HG02642 (cell line): ENCODE measurements around the gene YWHAH.

Source experiments
- ATAC-seq: cut with Tn5 transposase; IDR thresholded peaks from one replicate; pipeline ENCODE4 v1.9.1; 2021; ENCODE audit warnings: mild to moderate bottlenecking; ENCODE audit not compliant: unreplicated experiment, poor library complexity

YWHAH gene

GRCh38 chr22:31945971-31946680 is 1.8 kb downstream of the YWHAH start:
- ATAC-seq, result no peak

DNA sequence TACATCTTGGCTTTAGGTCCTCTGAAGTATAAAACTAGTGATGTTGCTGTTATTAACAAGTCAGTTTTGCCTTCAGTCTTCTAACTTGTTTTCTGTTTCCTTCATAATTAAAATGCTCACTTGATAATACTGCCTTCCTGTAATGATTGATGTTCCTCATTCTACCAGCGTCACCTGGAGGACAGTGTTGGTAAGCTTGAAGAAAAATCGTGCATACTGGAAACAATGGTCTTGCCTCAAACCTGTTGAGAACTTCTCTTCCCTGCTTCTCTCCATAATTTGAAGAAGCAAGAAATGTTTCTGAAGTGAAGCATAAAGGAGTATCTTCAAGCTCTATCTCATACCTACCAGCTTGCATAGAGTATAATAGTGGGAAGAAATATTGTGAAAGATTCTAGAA is 3.0 kb downstream of the YWHAH start:
- no peak for ATAC-seq

GRCh38 chr22:31948002-31948401 is 3.7 kb downstream of the YWHAH start:
- no peak for ATAC-seq

DNA sequence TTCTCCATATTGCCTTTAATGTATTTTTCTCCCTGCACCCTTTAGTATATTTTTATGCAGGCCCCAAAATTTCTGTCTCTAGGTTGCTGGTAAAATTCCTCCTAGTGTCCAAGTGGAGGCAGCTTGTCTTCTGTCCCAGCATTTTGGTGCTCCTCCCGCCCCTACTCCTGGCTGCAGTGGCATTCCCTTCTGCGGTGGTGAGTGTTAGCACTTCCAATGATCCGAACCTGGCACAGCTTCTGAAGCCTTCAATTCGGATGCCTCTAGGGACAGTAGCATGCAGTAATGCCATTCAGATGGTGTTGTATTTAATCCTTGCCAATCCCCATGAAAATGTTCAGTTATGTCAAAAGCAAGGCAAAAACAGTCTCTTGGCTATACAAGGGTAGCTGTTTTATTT is 5.9 kb downstream of the YWHAH start:
- ATAC-seq, result no peak

DNA sequence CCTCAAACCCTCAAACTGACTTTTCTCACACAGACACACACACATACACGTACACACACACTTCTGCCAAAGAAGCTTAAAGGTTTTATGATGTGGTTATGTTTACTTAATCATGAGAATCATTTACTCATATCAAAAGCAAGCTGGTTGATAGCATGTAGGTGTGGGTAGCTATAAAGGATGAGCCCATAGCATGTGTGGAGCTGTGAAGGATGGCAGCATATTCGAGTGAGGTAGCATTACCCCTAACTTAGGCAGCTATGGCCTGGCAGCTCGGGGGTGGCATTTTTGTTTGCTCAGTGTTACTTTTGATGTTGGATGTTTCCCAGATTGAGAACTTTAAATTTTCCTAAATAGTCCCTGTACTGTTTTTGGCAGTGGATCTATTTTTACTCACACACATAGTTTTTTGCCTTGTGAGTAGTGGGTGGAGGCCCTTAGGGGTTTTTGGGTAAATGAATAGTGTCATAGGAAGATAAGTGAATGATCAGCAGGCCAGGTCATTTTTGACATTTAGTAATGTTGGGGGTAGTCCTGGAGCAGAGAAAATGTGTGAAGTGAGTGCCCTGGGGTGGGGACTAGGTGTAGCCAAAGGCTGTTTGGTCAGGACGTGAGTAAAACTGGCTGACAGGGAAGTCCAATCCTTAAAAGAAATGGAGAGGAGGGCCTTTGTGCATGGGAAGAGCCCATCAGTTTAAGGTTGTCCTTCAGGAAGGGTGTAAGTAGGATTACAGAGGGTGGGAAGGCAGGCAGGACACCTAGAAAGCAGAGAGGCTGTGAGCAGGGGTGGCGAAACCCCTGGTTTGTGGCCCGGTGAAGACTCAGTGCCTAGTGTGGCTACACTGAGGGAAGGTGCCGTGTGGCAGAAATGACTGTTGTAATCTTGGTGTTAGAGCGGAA is 7.1 kb downstream of the YWHAH start:
- ATAC-seq, result no peak

GRCh38 chr22:31952094-31952401 is 7.7 kb downstream of the YWHAH start:
- no peak for ATAC-seq

DNA sequence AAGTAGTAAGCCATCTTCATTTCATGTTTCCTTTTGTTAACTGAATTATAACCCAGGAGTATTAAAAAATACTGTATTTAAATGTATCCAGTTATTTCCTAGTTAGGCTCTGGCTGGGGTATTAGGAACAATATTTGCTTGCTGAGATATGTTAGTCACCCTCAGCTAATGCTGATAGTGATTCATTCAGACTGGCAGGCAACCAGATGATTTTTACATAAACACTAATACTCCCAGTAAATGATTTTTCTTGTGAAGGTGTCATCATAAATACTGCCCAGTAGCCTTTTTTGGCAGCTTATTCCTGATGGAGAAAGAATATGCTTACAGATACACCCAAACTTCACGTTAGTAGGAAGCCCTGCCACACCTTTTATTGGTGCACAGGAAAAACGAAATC is 8.1 kb downstream of the YWHAH start:
- ATAC-seq, result no peak

- no peak for ATAC-seq
Observed at GRCh38 chr22:31953261-31953660, 8.9 kb downstream of the YWHAH start.

GRCh38 chr22:31954535-31955523 is 10.5 kb downstream of the YWHAH start:
- ATAC-seq, result no peak

DNA sequence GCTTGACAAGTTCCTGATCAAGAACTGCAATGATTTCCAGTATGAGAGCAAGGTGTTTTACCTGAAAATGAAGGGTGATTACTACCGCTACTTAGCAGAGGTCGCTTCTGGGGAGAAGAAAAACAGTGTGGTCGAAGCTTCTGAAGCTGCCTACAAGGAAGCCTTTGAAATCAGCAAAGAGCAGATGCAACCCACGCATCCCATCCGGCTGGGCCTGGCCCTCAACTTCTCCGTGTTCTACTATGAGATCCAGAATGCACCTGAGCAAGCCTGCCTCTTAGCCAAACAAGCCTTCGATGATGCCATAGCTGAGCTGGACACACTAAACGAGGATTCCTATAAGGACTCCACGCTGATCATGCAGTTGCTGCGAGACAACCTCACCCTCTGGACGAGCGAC is 12.0 kb downstream of the YWHAH start:
- no peak for ATAC-seq

GRCh38 chr22:31957970-31958594 is 13.7 kb downstream of the YWHAH start:
- no peak for ATAC-seq

DNA sequence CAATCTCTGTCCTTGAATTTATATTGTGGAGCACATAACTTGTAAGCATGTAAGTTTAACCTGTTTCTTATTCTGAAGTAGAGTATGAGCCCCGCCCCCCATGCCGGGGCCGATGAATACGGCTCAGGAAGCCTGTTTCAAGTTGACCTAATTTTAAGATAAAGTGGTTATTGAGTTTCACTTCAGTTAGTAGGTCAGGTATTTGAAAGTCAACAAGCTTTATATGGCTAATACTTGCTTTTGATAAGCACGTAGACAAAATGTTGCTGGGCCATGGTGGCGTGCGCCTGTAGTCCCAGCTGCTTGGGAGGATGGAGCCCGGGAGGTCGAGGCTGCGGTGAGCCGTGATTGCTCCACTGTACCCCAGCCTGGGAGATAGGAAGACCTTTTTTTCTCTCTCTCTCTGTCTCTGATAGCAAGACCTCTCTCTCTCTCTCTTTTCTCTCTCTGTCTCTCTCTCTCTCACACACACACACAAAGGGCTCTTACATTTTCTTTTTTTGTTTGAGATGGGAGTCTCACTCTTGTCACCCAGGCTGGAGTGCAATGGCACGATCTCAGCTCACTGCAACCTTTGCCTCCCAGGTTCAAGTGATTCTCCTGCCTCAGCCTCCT is 14.4 kb downstream of the YWHAH start:
- no peak for ATAC-seq

- ATAC-seq, result no peak
Observed at GRCh38 chr22:31960767-31961166, 16.4 kb downstream of the YWHAH start.

DNA sequence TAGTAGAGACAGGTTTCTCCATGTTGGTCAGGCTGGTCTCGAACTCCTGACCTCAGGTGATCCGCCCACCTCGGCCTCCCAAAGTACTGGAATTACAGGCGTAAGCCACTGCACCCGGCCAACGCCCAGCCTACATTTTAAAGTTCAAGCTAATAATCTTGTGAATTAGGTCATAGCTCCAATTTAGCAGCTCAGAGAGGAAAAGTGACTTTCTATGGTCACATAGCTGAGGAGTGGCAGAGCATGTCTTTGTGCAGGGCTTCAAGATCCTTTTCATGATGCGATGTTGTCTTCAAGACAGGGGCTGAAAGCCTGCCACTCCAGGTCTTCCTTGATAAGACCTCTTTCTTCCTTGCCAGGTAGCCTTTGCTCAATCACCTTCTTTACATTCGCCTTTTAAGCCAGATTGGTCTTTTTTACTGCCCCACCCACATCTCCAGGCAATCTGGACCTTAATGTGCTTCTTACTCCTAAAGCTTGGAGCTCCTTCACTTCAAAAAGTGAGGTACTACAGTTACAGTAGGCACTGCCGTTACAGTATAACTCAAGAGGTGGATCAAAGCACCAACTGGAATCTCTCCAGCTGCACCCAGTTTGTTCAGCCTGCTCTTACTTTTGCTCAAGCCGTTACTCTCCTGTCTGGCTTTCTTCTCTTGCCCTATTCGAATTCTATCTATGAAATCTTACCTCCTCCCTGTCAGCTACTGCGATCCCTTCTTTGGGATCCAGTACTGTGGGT is 18.2 kb downstream of the YWHAH start:
- no peak for ATAC-seq

DNA sequence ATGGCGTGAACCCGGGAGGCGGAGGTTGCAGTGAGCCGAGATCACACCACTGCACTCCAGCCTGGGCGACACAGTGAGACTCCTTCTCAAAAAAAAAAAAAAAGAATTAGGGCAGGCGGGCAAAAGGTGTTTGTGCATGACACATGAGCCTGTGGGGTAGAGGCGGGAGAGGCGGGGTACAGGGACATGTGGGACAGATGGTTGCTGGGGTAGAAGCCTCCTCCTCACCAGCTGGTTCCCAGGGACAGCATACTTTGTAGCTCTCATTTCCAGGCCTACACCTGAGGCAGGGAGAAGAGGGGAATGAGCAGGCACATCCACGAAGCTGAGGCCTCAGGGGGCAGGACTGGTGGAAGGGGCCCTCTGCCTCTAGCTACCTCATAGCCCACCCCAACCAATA is 23.7 kb downstream of the YWHAH start:
- no peak for ATAC-seq

DNA sequence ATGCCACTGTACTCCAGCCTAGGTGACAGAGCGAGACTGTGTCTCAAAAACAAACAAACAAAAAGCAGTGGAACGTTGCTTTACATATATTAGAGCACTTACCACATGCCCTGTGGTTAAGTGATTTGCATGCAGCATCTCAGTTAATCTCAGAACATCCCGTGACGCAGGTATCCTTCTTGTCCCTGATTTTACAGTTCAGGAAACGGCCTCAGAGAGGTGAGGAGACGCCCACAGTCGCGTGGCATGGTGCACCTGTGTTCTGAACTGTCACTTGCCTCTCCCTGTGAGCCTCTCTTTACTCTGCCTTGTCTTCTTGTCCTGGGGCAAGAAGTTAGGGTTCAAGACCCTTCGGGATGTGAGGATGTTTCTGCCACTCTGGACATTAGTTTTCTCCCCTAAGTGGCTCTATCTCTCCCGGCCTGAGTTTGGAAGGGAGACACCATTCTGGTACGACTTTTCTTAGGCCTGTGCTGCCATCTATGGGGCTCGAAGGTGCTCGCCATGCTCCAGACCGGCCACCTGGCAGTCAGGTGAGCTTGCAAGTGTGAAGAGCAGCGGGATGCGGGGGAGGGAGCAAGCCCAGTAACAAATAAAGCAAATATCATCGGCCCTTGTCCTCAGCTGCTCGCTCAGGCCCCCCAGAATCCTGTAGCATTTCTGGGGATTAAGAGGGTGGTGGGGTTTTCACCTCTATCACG is 25.6 kb downstream of the YWHAH start:
- peak; percentile 45 for ATAC-seq

- peak; percentile 72 for ATAC-seq
Observed at GRCh38 chr22:31970490-31971444, 26.4 kb downstream of the YWHAH start.
